Measurements from ENCODE around the gene SPRY4.

- TF ChIP-seq CTCF (IDR thresholded peaks at IDR 0.05) (no peak), USF2 (IDR thresholded peaks at IDR 0.05) (no peak), EP300 (IDR thresholded peaks at IDR 0.05) (no peak), E2F6 (IDR thresholded peaks at IDR 0.05; ENCODE audit: borderline replicate concordance, low read depth) (no peak), MAX (IDR thresholded peaks at IDR 0.05) (no peak), POLR2A (IDR thresholded peaks at IDR 0.05; ENCODE audit: low read length) (no peak)
- TF ChIP-seq, protein P1, sequence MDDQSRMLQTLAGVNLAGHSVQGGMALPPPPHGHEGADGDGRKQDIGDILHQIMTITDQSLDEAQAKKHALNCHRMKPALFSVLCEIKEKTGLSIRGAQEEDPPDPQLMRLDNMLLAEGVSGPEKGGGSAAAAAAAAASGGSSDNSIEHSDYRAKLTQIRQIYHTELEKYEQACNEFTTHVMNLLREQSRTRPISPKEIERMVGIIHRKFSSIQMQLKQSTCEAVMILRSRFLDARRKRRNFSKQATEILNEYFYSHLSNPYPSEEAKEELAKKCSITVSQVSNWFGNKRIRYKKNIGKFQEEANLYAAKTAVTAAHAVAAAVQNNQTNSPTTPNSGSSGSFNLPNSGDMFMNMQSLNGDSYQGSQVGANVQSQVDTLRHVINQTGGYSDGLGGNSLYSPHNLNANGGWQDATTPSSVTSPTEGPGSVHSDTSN (IDR thresholded peaks at IDR 0.05) = no peak
These were observed 11.1 kb downstream of the SPRY4 start for GRCh38 chr5:142313682-142314081.

Data from A549 (cell line).